GM12891 (cell line): Measurements from ENCODE around the gene UQCRHL.

Source experiments
- DNase-seq: peaks from one replicate; pipeline ENCODE4 v3.0.0; 2011; ENCODE audit warnings: low spot score; ENCODE audit not compliant: insufficient read length
- FAIRE-seq: peaks from 2 replicates; lab custom pipeline; 2011; peaks lifted over from hg19 to GRCh38; lab: Jason Lieb, UNC
- PAX5 ChIP-seq: IDR thresholded peaks from 2 replicates; pipeline ENCODE4 v1.6.1; 2011; ENCODE audit warnings: low read length, moderate library complexity, mild to moderate bottlenecking; ENCODE audit not compliant: insufficient read depth, severe bottlenecking
- POLR2A ChIP-seq: IDR thresholded peaks from 2 replicates; pipeline ENCODE4 v1.6.1; 2011; ENCODE audit warnings: low read depth, low read length, control low read depth
- POLR2AphosphoS5 ChIP-seq: IDR thresholded peaks from 2 replicates; pipeline ENCODE4 v1.6.1; 2011; ENCODE audit warnings: low read depth, low read length, control low read depth
- POU2F2 ChIP-seq: IDR thresholded peaks from 2 replicates; pipeline ENCODE4 v1.6.1; 2011; ENCODE audit warnings: low read depth, mild to moderate bottlenecking, control low read depth, low read length, moderate library complexity
- SPI1 ChIP-seq: IDR thresholded peaks from 2 replicates; pipeline ENCODE4 v1.6.1; 2011; ENCODE audit warnings: low read depth, low read length, control low read depth
- TAF1 ChIP-seq: IDR thresholded peaks from 2 replicates; pipeline ENCODE4 v1.6.1; 2011; ENCODE audit warnings: low read depth, low read length, control low read depth

Gene UQCRHL

DNA sequence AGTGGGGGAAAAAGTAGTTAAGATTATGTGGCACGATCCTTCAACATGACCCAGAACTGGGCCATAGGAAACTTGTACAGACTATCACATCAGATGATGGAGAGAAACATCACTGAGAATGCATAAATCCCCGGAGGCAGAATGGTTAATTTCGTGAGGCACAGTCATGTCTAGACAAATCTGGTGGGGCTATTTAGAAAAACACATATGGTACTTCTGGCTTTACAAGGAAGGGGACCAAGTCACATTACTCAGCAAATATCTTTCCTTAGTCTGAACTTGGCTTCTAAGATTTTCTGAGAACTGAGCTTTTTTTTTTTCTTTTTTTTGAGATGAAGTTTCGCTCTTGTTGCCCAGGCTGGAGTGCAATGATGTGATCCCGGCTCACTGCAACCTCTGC lies 9.2 kb upstream of the UQCRHL start:
- FAIRE-seq, result no peak
- DNase-seq, result no peak
- TF ChIP-seq POU2F2 (no peak), POLR2AphosphoS5 (no peak), TAF1 (no peak), POLR2A (no peak), SPI1 (no peak), PAX5 (no peak)

DNA sequence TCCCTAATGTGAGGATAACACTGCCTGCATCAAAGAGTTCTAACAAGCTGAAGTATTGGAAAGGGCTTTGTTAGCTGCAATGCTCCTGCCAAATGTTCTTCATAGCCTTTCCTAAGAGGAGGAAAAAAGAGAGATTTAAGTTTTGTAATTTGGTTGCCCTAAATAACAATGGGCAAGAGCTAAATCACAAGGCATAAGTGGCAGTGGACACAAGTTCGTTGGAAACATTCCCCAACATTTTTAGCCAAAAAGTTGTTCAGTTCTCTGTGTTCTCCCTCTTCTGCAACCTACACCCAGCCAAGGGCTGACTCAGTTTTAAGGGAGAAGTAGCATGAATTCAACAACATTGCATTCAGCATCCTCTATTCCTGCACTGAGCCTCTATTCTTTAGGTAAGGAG lies 2.6 kb upstream of the UQCRHL start:
- FAIRE-seq, result no peak

DNA sequence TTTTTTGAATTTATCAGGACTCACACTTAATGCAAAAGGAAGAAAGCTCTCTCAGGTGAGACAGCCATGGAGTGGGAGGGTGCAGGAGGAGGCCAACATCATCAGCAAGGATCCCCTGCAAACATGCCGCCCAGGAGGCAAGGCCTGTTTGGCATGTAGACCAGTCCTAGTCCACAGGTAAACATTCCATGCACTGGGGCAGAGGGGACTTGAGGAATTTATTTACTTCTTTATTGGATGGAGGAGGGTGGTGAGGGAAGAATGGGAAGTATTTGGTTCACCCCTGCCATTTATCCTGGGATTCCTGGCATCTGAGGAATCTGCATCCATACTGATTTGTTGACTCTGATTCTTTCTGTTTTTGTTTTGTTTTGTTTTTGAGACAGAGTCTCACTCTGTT lies 1.5 kb upstream of the UQCRHL start:
- TF ChIP-seq SPI1, result no peak
- no peak for TF ChIP-seq POLR2A
- no peak for TF ChIP-seq PAX5
- no peak for TF ChIP-seq POLR2AphosphoS5
- TF ChIP-seq POU2F2, result no peak
- TF ChIP-seq TAF1, result no peak
- DNase-seq (no peak), FAIRE-seq (no peak)

More for the DNA sequence above, 2.6 kb upstream of the UQCRHL start:
- TF ChIP-seq SPI1 (no peak), PAX5 (no peak), POLR2A (no peak), POLR2AphosphoS5 (no peak), POU2F2 (no peak), TAF1 (no peak)
- DNase-seq, result no peak

DNA sequence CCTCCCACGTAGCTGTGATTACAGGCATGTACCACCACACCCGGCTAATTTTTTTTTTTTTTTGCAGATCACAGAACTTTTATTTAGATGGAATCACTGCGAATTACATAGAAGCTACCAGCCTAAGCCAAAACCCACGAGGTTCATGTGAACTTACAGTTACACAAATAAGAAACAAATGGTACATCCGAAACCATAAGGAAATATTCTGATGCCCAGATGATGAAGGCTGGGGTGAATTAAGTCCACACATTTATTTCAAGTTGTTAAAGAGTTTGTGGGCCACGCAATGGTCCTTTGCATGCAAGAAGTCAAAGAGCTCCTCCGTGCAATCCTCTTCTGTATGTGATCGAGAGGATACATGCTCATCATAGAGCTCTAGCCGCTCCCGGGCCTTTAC lies 328 bp downstream of the UQCRHL start:
- no peak for TF ChIP-seq POLR2A
- no peak for TF ChIP-seq PAX5
- TF ChIP-seq POLR2AphosphoS5, result no peak
- no peak for TF ChIP-seq POU2F2
- TF ChIP-seq SPI1, result no peak
- TF ChIP-seq TAF1, result no peak
- FAIRE-seq (no peak), DNase-seq (no peak)

DNA sequence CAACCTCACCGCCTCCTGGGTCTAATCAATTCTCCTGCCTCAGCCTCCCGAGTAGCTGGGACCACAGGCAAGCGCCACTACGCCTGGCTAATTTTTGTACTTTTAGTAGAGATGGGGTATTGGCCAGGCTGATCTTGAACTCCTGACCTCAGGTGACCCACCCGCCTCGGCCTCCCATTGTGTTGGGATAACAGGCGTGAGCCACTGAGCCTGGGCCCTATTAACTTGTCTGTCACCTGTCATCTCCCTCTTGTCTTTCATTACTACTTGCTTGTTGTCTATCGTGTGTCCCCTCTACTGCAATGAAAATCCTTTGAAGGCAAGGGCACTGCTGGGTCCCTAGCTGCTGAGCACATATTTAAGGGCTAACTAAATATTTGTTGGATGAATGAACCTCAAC lies 3.4 kb downstream of the UQCRHL start:
- DNase-seq (no peak), FAIRE-seq (no peak)
- TF ChIP-seq POU2F2, result no peak
- TF ChIP-seq SPI1, result no peak
- TF ChIP-seq TAF1, result no peak
- TF ChIP-seq POLR2A, result no peak
- no peak for TF ChIP-seq PAX5
- no peak for TF ChIP-seq POLR2AphosphoS5

DNA sequence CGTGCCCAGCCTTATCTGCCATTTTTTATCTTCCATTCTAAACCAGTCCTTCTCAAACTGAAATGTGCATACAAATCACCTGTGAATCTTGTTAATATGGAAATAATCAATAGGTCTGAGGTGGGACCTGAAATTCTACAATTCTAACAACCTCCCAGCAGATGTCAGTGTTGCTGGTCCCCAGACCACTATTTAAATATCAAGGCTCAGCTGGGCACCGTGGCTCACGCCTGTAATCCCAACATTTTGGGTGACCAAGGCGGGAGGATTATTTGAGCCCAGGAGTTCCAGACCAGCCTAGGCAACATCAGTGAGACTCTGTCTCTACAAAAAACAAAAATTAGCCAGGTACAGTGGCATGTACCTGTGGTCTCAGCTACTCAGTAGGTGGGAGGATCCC lies 4.1 kb downstream of the UQCRHL start:
- no peak for TF ChIP-seq POLR2A
- no peak for DNase-seq
- FAIRE-seq, result no peak

DNA sequence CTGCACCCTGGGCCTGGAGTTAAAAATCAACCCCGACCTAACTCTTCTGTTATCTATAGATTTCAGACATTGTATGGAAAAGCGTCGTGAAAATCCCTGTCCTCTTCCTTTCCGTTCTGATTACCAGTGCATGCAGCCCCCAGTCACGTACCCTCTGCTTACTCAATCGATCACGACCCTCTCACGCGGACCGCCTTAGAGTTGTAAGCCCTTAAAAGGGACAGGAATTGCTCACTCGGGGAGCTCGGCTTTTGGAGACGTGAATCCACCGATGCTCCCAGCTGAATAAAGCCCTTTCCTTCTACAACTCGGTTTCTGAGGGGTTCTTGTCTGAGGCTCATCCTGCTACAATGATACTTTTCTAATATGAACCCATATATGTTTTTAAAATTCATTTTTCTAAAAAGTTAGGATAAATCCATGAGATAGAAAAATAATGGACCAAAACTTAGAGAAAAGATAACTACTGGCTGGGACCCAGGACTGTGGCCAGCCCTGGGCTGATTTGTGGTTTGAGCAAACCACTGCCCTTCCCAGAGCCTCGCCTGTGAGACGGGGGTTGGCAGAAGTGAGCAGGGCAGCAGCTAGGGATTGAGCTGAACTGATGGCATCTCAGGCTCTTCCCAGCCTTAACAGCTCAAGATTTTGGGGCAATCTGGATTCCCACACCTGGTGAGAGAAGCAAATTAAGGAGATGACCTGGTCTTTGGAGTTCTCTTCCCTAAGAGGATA lies 5.0 kb downstream of the UQCRHL start:
- DNase-seq (no peak), FAIRE-seq (no peak)
- no peak for TF ChIP-seq POLR2A
- no peak for TF ChIP-seq PAX5
- no peak for TF ChIP-seq SPI1
- no peak for TF ChIP-seq POU2F2
- TF ChIP-seq TAF1, result no peak
- no peak for TF ChIP-seq POLR2AphosphoS5

DNA sequence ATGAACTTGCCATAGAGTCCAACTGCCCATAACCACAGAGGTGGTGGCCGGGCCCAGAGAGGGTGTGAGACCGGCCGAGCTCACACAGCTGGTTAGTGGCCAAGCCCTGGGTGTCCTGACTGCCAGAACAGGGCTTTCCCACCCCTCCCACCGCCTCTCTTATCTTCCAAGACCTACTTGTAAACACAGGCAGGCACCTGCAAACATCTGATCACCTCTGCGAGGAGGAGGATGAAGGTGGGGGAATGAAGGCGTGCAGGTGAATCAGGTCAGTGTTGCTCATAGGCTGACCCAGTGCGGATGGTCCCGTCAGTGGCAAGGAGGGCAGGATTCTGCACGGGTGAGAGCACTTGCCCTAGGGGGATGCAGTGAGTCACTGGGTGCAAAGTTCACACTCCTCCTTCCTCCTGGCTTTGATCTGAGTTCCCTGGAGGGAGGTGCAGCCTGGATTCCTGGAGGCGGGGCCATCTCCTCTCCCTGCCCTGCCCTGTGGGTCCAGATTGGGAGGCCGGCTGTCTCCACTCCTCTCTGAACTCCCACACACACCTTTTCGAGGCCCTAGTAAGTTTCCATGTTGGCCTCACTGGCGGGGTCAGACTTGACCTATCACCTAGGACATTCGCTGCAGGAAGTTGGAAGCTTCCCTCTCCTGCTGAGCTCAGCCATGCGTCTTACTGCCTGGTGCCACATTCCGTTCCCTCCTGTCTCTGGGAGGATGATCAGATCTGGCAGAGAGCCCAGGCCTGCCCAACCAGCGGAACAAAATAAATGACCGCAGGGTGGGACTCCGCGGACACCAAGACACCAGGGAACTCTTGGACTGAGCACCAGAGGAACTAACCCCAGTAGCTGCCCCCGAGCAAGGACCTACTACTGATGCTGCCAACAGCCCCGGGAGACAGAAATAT lies 7.3 kb downstream of the UQCRHL start:
- FAIRE-seq, result no peak
- DNase-seq, result no peak
- no peak for TF ChIP-seq POLR2A
- TF ChIP-seq PAX5, result no peak
- no peak for TF ChIP-seq POU2F2
- TF ChIP-seq POLR2AphosphoS5, result no peak
- TF ChIP-seq SPI1, result no peak
- no peak for TF ChIP-seq TAF1

DNA sequence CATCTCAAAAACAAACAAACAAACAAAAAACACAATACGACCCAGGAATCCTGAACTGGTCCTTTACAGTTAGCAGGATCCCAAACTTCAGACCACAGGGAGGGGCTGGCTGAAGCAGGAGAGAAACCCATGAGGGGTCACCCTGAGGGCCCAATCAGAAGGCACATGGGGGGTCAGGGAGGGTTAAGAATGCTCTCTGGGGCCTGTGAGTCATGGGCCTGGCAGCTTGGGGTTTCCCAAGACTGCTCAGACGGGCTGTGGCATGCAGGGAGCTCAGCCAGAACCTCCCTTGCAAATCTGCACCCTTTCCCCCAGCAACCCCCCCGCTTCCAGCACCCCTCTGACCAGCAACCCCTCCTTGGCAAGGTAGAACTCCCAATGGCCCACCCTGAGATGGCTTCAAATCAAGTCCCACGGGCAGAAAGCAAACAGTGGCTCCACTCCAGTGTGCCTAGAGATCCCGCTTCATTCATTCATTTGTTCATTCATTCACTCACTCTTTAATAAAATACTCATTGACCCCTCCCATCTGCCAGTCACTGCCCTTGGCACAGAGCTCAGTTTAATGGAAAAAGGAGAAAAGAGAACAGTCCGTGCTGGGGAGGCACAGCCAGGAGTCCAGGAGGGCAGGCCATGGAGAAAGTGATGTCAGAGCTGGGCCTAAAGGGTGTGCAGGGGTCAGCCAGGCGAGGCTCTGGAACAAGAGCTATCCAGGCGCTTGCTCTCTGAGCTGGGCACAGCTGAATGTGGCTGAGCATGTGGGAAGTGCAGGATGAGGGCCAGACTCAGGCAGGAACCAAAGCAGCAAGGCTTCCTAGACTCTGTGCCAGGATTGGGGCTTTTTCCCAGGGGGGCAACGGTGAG lies 8.2 kb downstream of the UQCRHL start:
- no peak for FAIRE-seq
- TF ChIP-seq POLR2A (no peak), PAX5 (no peak), SPI1 (no peak), TAF1 (no peak), POLR2AphosphoS5 (no peak), POU2F2 (no peak)

More for the DNA sequence above, 8.2 kb downstream of the UQCRHL start:
- no peak for DNase-seq
